GM21619 (cell line): Measurements from ENCODE around the gene CCDC178.
A peak's percentile ranks its signal among the peaks of the same experiment; 100 is the strongest.
"Not testable (repeated sequence)": the region's sequence is repeated elsewhere in the genome, so short reads cannot be mapped to it uniquely, and the experiment has no call there.

ENCODE experiments used
- ATAC-seq: cut with Tn5 transposase; IDR thresholded peaks from one replicate; pipeline ENCODE4 v1.9.1; 2021; ENCODE audit not compliant: unreplicated experiment

The CCDC178 gene

DNA sequence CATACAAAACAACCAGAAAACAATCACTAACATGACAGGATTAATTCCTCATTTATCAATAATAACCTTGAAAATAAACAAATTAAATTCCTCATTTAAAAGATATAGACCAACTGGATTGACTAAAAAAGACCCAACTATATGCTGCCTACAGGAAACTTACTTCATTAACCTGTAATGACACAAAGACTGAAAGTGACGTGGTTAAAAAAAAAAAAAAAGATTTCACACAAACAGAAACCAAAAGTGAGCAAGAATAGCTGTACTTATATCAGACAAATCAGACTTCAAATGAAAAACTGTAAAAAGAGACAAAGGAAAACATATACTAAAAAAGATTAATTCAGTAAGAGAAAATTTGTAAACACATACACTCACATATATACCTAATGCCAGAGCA is 201.2 kb downstream of the CCDC178 start:
- ATAC-seq = no peak

GRCh38 chr18:33232318-33232626 is 208.2 kb downstream of the CCDC178 start:
- no peak for ATAC-seq

- peak; percentile 98 for ATAC-seq
These were observed 208.8 kb downstream of the CCDC178 start for GRCh38 chr18:33231474-33232317.

GRCh38 chr18:33212363-33212762 is 228.2 kb downstream of the CCDC178 start:
- no peak for ATAC-seq

DNA sequence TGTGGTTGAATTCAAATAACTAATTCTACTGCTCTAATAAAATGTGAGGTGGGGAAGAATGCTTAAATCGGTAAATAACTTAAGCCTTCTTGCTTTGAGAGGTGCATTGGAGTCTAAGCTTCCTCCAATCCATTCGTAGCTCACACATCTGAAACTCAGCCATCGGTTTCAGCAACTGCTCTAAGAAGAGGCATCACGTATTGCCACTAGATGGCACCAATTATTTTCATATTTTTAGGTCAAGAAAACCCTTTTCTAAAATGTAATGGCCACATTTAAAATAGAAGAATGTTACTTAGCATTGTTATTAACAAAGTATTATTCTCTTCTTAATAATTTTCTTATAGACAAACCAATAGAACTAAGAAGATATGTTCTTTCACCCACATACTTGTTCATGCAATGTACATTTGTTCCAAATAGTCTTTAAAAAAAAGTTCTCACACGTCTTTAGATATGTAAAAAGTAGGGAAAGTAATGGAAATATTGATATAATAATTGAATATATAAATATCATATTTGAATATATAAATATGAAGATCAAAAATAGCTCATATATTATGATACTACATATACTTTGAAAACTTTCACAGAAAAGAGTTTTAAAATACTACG is 229.8 kb downstream of the CCDC178 start:
- ATAC-seq = no peak

DNA sequence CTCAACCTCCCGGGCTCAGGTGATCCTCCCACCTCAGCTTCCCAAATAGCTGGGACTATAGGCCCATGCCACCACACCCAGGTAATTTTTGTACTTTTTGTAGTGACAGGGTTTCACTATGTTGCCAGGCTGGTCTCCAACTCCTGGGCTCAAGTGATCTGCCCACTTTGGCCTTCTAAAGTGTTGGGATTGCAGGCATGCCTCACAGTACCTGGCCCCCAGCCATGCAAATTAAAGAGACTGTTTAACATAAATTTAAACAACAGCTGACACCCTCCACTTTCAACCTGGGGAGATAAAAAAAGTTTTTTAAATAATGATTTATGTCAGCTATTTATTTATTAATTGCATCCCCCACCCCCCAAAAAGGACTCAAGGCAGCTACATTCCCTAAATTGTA is 234.7 kb downstream of the CCDC178 start:
- no peak for ATAC-seq

DNA sequence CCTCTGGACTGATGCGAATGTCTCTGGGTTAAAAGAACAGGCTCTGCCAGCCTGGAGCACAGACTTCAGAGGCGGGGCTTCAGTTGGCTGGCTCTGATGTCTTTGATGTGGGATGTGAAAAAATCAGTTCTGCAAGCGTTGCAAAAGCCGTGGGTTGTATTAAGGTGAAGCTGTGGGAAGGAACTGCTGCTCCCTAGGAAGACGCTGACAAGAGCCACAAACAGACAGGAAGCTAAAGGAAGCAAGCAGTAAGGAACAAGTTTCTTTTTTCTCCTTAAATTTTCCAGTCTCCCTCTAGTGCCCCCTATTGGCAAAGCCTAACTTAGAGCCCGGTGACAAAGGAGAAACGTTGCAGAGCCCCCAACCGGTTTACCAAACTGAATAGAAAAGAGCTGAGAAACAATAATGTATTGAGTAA is 239.0 kb downstream of the CCDC178 start:
- no peak for ATAC-seq

GRCh38 chr18:33195795-33196194 is 244.7 kb downstream of the CCDC178 start:
- no peak for ATAC-seq

DNA sequence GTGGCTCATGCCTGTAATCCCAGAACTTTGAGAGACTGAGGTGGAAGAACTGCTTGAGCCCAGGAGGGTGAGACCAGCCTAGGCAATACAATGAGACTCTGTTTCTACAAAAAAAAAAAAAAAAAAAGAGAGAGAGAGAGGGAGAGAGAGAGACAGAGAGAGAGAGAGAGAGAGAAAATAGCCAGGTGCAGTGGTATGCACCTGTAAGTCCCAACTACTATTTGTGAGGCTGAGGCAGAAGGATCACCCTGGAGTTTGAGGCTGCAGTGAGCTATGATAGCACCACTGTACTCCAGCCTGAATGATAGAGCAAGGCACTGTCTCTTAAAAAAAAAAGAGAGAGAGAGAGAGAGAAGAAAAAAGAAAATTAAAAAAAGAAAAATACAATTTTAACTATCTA is 245.7 kb downstream of the CCDC178 start:
- no peak for ATAC-seq

DNA sequence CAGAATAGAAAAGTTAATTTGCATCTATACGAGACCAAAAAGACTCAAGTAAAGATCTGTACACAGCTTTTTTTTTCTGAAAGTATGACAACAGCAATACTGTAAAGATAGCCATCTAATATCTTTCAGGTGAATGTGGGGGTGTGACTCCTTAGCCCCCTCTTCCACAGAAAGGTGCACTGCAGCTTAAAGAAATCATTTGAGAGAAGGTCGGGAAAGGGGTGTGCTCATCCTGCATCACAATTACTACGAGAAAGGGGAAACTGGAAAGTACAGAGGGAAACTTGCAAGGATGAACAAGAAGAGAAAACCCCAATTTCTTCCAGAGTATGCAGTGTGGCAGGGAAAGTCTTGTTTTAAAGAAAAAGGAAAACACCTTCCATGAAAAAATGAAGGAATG is 255.6 kb downstream of the CCDC178 start:
- ATAC-seq = no peak

DNA sequence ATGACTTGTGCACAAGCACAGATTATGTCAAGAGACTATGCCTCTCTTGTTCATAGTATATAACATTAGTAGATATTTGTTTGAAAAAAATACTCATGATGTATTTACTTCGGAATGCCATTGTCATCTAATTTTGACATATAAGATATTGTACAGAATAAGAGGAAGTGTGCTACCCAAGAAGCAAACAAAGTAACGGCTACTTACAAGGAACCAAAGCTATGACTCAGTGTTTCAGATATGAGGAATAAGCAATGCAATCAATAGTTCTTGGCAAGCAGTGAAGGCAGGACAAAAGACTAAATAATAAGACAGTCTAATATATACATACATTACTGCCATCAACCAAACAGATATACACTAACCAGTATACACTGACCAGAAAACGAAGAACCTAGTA is 256.3 kb downstream of the CCDC178 start:
- ATAC-seq = no peak

DNA sequence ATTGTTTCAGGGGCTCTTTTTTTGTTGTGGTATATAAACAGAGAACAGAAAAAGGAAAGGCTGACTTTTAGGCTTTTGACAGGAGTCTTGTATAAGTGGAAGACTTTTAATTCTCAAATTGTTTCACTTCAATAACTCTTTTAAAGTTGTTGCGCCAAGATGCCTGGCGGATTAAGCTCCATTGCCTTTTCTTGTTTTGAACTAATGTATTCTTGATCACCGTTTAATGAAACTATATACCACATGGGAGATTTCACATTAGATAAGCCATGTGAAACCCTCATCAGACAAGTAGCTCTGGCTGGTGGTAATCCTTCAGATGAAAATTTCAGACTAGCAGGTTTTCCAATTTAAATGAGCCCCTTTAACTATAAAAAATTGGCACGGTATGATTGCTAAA is 257.4 kb downstream of the CCDC178 start:
- no peak for ATAC-seq

DNA sequence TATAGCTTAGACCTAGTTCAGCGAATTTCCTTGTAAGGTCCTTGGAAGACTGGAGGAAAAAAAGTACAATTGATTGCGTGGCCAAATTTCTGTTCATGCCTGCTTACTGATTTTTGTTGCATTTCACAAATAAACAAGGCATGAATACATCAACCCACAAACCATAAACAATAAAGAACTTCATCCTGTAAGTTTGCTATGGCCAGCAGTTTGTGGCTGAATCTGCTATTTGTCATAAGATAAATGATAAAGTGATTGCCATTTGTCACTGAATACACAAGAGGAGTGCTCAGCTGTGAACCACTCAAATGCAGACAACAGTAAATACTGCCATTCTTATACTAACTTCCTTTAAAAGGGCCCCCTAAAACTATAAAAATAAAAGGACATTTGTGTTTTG is 259.5 kb downstream of the CCDC178 start:
- no peak for ATAC-seq

GRCh38 chr18:33169218-33169617 is 271.3 kb downstream of the CCDC178 start:
- ATAC-seq = no peak

DNA sequence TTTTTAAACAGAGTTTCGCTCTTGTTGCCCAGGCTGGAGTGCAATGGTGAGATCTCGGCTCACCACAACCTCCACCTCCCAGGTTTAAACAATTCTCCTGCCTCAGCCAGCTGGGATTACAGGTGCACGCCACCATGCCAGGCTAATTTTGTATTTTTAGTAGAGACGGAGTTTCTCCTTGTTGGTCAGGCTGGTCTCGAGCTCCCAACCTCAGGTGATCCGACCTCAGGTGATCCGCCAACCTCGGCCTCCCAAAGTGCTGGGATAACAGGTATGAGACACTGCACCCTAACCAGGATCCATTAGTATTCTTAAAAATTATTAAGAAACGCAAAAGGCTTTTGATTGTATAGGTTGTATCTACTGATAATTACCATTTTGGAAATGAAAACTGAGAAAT is 276.4 kb downstream of the CCDC178 start:
- ATAC-seq = not testable (repeated sequence)

DNA sequence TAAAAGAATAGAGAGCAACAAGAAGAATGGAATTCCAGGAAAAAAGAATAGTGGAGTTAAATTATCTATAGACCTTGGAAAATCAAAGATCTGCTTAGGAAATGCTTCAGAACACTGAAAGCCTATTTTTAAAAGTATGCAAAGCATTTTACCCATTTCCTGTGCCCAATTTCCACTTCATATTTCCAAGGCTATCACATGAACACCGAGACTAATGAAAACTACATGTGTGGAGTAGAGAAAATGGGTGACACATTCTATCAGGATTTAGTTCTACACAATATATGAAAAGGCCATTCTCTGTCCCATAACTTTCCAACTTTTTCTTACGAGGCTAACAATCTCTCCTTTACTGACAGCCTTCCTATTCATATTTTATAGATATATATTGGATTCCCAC is 279.4 kb downstream of the CCDC178 start:
- no peak for ATAC-seq

GRCh38 chr18:33159151-33159550 is 281.4 kb downstream of the CCDC178 start:
- ATAC-seq = no peak

DNA sequence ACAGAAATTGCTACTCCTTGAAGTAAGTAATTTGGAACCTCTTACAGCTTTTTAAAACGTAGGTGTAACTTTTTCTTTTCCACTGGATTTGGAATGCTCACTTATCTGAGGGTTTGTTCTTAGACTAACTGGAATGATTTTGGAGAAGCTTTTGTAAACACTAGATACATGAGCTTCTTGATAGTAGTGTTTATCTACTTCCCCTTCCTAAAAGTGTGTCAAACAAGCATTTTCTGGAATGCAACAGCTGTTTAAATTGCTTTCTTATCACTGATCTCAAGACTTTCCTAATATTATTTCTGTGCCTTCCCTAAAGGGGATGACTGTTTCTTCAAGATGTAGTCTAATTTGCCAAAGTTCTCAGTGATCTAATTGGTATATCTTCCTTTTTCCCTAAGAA is 282.6 kb downstream of the CCDC178 start:
- ATAC-seq = no peak

DNA sequence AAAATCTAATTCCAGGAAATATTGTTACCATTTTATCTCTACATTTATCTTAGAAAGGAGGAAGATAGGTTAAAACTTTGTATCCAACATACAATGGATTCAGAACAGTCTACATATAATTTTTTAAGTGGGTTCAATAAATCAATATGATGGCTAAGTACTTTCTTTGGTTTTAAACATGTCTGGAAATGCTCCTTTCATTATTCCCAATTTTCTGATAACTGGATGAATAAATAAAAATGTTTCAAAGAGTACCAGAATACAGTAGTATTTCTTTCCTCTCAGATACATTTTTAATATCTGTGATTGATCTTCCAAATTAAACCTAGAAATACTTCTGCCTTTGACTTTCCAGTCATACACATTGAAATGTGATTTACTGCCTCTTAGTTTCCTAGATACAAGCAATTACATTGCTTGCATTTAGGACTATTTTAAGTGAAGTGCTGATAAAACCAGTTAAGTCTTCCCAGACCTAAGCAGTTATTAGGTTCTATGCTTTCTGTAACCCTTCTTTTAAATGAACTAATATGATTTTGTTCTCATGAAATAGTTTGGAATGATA is 283.5 kb downstream of the CCDC178 start:
- no peak for ATAC-seq

- ATAC-seq = no peak
These were observed 286.5 kb downstream of the CCDC178 start for GRCh38 chr18:33154049-33154448.

- no peak for ATAC-seq
These were observed 288.1 kb downstream of the CCDC178 start for GRCh38 chr18:33152376-33152775.

DNA sequence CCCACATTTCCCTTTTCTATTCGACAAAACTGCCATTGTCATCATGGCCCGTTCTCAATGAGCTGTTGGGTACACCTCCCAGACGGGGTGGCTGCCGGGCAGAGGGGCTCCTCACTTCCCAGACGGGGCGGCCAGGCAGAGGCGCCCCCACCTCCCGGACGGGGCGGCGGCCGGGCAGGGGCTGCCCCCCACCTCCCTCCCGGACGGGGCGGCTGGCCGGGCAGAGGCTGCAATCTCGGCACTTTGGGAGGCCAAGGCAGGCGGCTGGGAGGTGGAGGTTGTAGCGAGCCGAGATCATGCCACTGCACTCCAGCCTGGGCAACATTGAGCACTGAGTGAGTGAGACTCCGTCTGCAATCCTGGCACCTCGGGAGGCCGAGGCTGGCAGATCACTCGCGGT is 292.7 kb downstream of the CCDC178 start:
- ATAC-seq = not testable (repeated sequence)
